ENCODE measurements around the gene NPAS2. TPM values are rescaled to one million over a fixed set of nuclear protein-coding genes. Genes with fewer than 3 reads are reported as not detected.

Gene NPAS2
- total and polyA plus RNA-seq, 2 donors (not counting 3 experiments of a cell fraction or from before 2014, with no cell fraction given): 29.0 to 53.9 TPM

DNA sequence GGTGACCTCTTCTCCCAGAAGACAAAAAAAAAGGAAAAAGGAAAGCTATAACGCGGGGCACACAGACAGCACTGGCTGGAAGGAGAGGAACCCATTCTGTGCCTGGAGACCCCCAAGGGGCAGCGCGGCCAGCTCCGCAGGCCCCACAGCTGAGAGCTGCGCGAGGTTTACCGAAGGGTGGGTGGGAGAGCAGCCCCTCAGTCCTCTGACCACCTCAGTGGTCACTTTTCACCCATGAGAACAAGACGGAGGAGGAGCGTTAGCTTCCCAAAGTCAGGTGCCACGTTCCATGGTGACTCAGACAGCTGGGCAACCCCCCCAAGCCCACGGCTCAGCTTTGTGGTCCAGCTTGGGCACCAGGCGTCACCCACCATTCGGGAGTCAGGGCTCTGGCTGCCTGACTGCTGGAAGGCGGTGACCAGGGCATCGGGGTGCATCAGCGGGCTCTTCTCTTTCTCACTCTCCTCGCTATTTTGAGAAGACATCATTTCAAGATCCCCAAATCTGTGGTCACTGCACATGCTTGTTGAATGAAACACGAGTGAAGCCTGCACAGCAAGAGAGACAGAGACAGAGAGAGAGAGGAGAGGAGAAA is 217.3 kb downstream of the NPAS2 start:
- no peak overlapping the region for H3K27ac ChIP-seq (ENCODE audit: insufficient read depth, low read depth, low read length)
- no peak overlapping the region for H3K9ac ChIP-seq (replicated peaks; ENCODE audit: extremely low read depth, insufficient read depth, low read length)
- H3K9me1 ChIP-seq (replicated peaks; ENCODE audit: control insufficient read depth, extremely low read depth, insufficient read depth, low read length): no peaks in the 10 kb centered on the region
- H3K27me3 ChIP-seq (ENCODE audit: control insufficient read depth in 2 of 2, insufficient read depth in 2 of 2, low read length in 2 of 2): no peaks in the 10 kb centered on the region
- peaks cover 16 to 21% of the 10 kb centered on the region in 2 experiments for H3K36me3 ChIP-seq (ENCODE audit: control insufficient read depth in 2 of 2, extremely low read depth in 1 of 2, insufficient read depth in 2 of 2, low read length in 2 of 2)
- no TSS peak for BruUV-seq (replicated peaks)
- no peak for TF ChIP-seq EZH2 (IDR thresholded peaks at IDR 0.05; ENCODE audit: borderline replicate concordance, low read depth, low read length, severe bottlenecking)
- TF ChIP-seq, protein P1, sequence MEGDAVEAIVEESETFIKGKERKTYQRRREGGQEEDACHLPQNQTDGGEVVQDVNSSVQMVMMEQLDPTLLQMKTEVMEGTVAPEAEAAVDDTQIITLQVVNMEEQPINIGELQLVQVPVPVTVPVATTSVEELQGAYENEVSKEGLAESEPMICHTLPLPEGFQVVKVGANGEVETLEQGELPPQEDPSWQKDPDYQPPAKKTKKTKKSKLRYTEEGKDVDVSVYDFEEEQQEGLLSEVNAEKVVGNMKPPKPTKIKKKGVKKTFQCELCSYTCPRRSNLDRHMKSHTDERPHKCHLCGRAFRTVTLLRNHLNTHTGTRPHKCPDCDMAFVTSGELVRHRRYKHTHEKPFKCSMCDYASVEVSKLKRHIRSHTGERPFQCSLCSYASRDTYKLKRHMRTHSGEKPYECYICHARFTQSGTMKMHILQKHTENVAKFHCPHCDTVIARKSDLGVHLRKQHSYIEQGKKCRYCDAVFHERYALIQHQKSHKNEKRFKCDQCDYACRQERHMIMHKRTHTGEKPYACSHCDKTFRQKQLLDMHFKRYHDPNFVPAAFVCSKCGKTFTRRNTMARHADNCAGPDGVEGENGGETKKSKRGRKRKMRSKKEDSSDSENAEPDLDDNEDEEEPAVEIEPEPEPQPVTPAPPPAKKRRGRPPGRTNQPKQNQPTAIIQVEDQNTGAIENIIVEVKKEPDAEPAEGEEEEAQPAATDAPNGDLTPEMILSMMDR (IDR thresholded peaks at IDR 0.05; ENCODE audit: extremely low read depth in 1 of 2, insufficient read depth in 1 of 2, low read depth in 1 of 2, low read length in 2 of 2): no peak
- TF ChIP-seq MYC (IDR thresholded peaks at IDR 0.05; ENCODE audit: low read depth, low read length): no peak
- TF ChIP-seq FOS (IDR thresholded peaks at IDR 0.05; ENCODE audit: borderline replicate concordance, insufficient read depth, low read length): no peak
- TF ChIP-seq, protein P2, sequence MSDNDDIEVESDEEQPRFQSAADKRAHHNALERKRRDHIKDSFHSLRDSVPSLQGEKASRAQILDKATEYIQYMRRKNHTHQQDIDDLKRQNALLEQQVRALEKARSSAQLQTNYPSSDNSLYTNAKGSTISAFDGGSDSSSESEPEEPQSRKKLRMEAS (IDR thresholded peaks at IDR 0.05; ENCODE audit: insufficient read depth, insufficient read length): no peak
- no peak for TF ChIP-seq POLR2A (IDR thresholded peaks at IDR 0.05; ENCODE audit: low read depth, low read length)
- TF ChIP-seq GATA2 (IDR thresholded peaks at IDR 0.05; ENCODE audit: insufficient read depth, insufficient read length, low read depth, low read length): no peak
- TF ChIP-seq JUN (IDR thresholded peaks at IDR 0.05; ENCODE audit: borderline replicate concordance, insufficient read depth, insufficient read length, low read depth): no peak
- TF ChIP-seq POLR2AphosphoS5 (IDR thresholded peaks at IDR 0.05; ENCODE audit: insufficient read depth, low read depth, low read length): no peak
- ChIA-PET CTCF (interaction anchor here (0.6 to 5.5 kb wide), 38 partner anchors 8 to 431 kb away, joined by 3 to 210 read pairs (median 4); partner anchors contain the start of gene TBC1D8), POLR2A (interaction anchor here (1.2 kb wide), 1 partner anchor 151 kb away, joined by 4 read pairs; no protein-coding TSS in a partner anchor)
- no peak for DNase-seq (ENCODE audit: low read depth, low spot score)
- no peaks in the 10 kb centered on the region for H3K4me1 ChIP-seq (ENCODE audit: control insufficient read depth, extremely low read depth, insufficient read depth, low read length)
- intact Hi-C loops (cut with micrococcal nuclease) (no loop called here), dilution Hi-C loops (cut with MboI; ENCODE audit: extremely low pct_ligation_motif_present, low sequenced_read_pairs) (loop anchor here (25.0 kb wide), 1 partner anchor 175 kb away; no protein-coding TSS in a partner anchor)
- H2AFZ ChIP-seq (ENCODE audit: low read depth, low read length): no peak overlapping the region
- H3K4me3 ChIP-seq (replicated peaks in 1 of 3; ENCODE audit: insufficient read depth in 1 of 3, low read depth in 1 of 3, low read length in 3 of 3): no peak overlapping the region
- no peaks in the 10 kb centered on the region for H3K9me3 ChIP-seq (replicated peaks; ENCODE audit: control insufficient read depth, insufficient read depth, low read length)
- H3K4me2 ChIP-seq (ENCODE audit: insufficient read depth, low read length): no peak overlapping the region
- FAIRE-seq: no peak
- no peaks in the 10 kb centered on the region for H3K79me2 ChIP-seq (ENCODE audit: control insufficient read depth, insufficient read depth, low read length)
- no peaks in the 10 kb centered on the region for H4K20me1 ChIP-seq (replicated peaks; ENCODE audit: control insufficient read depth, extremely low read depth, insufficient read depth, low read length)
